ENCODE results near the gene EIF4G2.

DNA sequence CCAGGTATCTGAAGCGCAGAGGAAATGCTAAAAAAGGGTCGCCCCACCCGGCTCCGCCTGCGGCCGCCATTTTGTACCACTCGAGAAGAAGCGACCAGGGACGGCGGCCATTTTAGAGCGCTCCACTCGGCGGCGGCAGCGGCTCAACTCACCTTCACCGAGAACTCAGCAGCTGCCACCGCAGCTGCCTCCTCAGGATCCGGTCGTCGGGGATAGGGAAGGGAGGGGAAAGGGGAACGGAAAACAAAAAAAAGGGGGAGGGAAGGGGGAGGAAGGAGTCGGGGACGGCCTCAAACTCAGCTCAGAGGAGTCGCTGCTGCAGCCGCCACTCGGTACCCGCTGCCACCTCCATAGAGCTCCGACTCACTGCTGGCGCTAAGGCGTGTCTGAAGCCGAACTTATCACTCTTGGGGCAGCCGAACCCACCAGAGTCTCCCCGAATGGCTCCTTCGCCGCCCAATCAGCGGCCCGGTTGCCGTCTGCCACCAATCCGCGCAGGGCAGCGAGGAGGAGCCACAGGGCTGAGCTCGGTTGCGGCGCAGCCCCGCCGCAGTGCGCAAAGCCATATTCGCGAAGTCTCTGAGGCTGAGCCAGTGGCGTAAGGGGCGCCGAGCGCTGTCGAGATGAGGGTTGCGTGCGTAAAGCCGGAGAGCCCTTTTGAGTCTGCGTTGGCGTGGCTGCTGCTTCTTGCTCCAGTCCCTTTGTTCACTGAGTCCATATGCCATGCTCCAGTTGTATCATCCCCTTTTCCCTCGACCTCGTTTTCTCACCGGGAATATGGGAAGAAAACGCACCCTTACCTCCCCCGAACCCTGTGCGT, at the start of gene EIF4G2:
- TF ChIP-seq, protein P1, sequence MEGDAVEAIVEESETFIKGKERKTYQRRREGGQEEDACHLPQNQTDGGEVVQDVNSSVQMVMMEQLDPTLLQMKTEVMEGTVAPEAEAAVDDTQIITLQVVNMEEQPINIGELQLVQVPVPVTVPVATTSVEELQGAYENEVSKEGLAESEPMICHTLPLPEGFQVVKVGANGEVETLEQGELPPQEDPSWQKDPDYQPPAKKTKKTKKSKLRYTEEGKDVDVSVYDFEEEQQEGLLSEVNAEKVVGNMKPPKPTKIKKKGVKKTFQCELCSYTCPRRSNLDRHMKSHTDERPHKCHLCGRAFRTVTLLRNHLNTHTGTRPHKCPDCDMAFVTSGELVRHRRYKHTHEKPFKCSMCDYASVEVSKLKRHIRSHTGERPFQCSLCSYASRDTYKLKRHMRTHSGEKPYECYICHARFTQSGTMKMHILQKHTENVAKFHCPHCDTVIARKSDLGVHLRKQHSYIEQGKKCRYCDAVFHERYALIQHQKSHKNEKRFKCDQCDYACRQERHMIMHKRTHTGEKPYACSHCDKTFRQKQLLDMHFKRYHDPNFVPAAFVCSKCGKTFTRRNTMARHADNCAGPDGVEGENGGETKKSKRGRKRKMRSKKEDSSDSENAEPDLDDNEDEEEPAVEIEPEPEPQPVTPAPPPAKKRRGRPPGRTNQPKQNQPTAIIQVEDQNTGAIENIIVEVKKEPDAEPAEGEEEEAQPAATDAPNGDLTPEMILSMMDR (IDR thresholded peaks at IDR 0.05; ENCODE audit: low read depth, low read length, poor library complexity, severe bottlenecking): no peak
- no peak for TF ChIP-seq EZH2phosphoT487 (IDR thresholded peaks at IDR 0.05; ENCODE audit: borderline replicate concordance, low read length)
